Peyer's patch (tissue), 4 donors: ENCODE results near the gene JADE2. TPM values are rescaled to one million over a fixed set of nuclear protein-coding genes. Genes with fewer than 3 reads are reported as not detected.

Experiments
- DNase-seq, 3 donors: peaks; one replicate each; pipeline ENCODE4 v3.0.0-alpha.2; 2017 to 2019
- H3K27ac ChIP-seq, 4 donors: fragments of 200-600 bp; sonication (generic); one replicate each; pipeline ENCODE4 v1.5.1; 2016 to 2019
- H3K27me3 ChIP-seq, 2 donors: fragments of 200-600 bp; sonication (generic); one replicate each; pipeline ENCODE4 v1.5.1; 2019
- H3K36me3 ChIP-seq, 3 donors: fragments of 200-600 bp; sonication (generic); one replicate each; pipeline ENCODE4 v1.5.1; 2016 to 2019
- H3K4me1 ChIP-seq, 4 donors: fragments of 200-600 bp; sonication (generic); one replicate each; pipeline ENCODE4 v1.5.1; 2016 to 2019
- H3K4me3 ChIP-seq, 4 donors: fragments of 200-600 bp; sonication (generic); 1 replicate in 3 of 4; 2 replicates in 1 of 4; pipeline ENCODE4 v1.5.1; 2016 to 2019; ENCODE audit warnings: mild to moderate bottlenecking in 1 of 4
- H3K9me3 ChIP-seq, 4 donors: fragments of 200-600 bp; sonication (generic); one replicate each; pipeline ENCODE4 v1.5.1; 2016 to 2019; ENCODE audit warnings: mild to moderate bottlenecking in 1 of 4
- POLR2A ChIP-seq, 2 donors: fragments of 450-650 bp; IDR thresholded peaks; one replicate each; pipeline ENCODE4 v1.5.1; 2017; ENCODE audit warnings: antibody characterized with exemption in 2 of 2, mild to moderate bottlenecking in 2 of 2, moderate library complexity in 2 of 2
- total RNA-seq, 4 donors: library from RNA; depleted of rRNA; stranded (reverse); fragments of >200 nt; gene quantifications; one replicate each; pipeline ENCODE4 v1.1.0, GENCODE V29; 2016
- TF ChIP-seq, protein P1 (sequence below), 6 experiments: fragments of 450-650 bp in 4 of 6; fragments of 200-600 bp in 2 of 6; sonication (generic) in 1 of 6; IDR thresholded peaks; one replicate each; pipeline ENCODE4 v1.5.1; 2017 to 2019; ENCODE audit warnings: antibody characterized with exemption in 6 of 6, mild to moderate bottlenecking in 3 of 6, moderate library complexity in 1 of 6

JADE2 gene
- total RNA-seq, 4 donors from 2014 or later, result 51.5 to 77.6 (median 57.4) TPM

DNA sequence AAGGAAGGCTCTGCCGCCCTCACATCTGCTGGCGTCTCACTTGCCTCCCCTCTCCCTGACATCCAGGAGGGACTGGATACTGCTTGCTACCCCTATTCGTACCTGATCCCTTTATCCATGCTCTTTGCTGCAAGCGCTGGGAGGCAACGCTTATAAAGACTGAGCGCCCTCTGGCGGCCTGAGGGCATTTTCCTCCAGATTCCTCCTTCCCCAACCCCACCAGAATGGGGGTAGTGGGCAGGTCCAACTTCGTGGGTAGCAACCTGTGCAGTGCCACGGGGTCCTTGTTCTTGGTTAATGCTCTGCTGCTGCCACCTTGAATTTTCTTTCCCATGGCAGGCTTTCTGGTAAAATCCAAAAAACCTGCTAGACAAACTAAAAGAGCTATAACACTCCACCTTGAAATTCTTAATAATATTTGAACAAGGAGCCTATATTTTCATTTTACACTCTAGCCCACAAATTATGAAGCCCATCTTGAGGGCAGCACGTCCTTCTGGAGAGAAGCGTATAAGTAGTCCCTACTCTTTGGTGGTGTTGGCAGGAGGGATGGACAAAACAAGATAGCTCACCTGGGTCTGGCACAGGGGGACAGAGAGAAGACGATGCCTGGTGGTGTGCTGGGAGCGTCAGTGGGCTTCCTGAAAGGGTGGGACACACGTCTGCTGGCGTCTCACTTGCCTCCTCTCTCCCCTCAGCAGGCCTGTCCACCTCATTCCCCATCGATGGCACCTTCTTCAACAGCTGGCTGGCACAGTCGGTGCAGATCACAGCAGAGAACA, 52.5 kb downstream of the JADE2 start:
- DNase-seq, result peak; percentile 79 to 92 (median 83)
- Histone ChIP-seq H3K27me3 (no peaks in the 10 kb centered on the region), H3K27ac (no peak overlapping the region), H3K9me3 (no peaks in the 10 kb centered on the region), H3K4me3 (no peak overlapping the region), H3K36me3 (peaks cover 0 to 85% (median 2%) of the 10 kb centered on the region in 3 donors), H3K4me1 (peaks cover 0 to 10% (median 0%) of the 10 kb centered on the region in 4 donors)
- TF ChIP-seq, protein P1, sequence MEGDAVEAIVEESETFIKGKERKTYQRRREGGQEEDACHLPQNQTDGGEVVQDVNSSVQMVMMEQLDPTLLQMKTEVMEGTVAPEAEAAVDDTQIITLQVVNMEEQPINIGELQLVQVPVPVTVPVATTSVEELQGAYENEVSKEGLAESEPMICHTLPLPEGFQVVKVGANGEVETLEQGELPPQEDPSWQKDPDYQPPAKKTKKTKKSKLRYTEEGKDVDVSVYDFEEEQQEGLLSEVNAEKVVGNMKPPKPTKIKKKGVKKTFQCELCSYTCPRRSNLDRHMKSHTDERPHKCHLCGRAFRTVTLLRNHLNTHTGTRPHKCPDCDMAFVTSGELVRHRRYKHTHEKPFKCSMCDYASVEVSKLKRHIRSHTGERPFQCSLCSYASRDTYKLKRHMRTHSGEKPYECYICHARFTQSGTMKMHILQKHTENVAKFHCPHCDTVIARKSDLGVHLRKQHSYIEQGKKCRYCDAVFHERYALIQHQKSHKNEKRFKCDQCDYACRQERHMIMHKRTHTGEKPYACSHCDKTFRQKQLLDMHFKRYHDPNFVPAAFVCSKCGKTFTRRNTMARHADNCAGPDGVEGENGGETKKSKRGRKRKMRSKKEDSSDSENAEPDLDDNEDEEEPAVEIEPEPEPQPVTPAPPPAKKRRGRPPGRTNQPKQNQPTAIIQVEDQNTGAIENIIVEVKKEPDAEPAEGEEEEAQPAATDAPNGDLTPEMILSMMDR (IDR thresholded peaks at IDR 0.05), result peak; percentile 70 to 84 (median 77)
- TF ChIP-seq POLR2A (IDR thresholded peaks at IDR 0.05), result no peak

DNA sequence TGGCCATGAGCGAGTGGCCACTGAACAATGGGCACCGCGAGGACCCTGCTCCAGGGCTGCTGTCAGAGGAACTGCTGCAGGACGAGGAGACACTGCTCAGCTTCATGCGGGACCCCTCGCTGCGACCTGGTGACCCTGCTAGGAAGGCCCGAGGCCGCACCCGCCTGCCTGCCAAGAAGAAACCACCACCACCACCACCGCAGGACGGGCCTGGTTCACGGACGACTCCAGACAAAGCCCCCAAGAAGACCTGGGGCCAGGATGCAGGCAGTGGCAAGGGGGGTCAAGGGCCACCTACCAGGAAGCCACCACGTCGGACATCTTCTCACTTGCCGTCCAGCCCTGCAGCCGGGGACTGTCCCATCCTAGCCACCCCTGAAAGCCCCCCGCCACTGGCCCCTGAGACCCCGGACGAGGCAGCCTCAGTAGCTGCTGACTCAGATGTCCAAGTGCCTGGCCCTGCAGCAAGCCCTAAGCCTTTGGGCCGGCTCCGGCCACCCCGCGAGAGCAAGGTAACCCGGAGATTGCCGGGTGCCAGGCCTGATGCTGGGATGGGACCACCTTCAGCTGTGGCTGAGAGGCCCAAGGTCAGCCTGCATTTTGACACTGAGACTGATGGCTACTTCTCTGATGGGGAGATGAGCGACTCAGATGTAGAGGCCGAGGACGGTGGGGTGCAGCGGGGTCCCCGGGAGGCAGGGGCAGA, 53.3 kb downstream of the JADE2 start:
- Histone ChIP-seq H3K4me3 (no peak overlapping the region), H3K9me3 (no peaks in the 10 kb centered on the region), H3K36me3 (peaks cover 0 to 78% (median 2%) of the 10 kb centered on the region in 3 donors), H3K27me3 (no peaks in the 10 kb centered on the region), H3K4me1 (peaks cover 0 to 10% (median 0%) of the 10 kb centered on the region in 4 donors), H3K27ac (no peak overlapping the region)
- no peak for TF ChIP-seq POLR2A (IDR thresholded peaks at IDR 0.05)
- TF ChIP-seq, protein P1 (IDR thresholded peaks at IDR 0.05), result no peak
- DNase-seq, result no peak

DNA sequence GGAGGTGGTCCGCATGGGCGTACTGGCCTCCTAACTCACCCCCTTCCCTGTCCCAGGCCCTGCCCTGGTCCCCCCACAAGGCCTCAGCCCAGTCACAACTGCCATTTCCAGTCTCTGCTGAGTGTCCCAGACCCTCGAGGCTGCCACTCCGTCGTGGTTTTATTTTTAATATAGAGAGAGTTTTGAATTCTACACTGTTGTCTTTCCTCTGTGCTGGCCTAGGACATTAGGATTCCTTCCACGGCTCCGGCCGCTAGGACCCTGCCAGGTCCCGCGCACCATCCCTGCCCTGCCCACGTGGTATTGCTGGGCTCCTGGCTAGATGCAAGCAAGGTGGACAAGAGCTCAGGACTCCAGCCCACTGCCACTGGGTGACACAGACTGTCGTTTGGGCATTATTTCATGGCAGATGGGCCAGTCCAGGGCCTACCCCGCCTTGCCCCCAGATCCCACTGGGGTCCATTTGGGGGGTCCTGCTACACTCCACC, 53.9 kb downstream of the JADE2 start:
- H3K27ac ChIP-seq, result no peak overlapping the region
- peaks cover 0 to 10% (median 0%) of the 10 kb centered on the region in 4 donors for H3K4me1 ChIP-seq
- H3K9me3 ChIP-seq, result no peaks in the 10 kb centered on the region
- no peaks in the 10 kb centered on the region for H3K27me3 ChIP-seq
- no peak overlapping the region for H3K4me3 ChIP-seq
- peaks cover 0 to 72% (median 2%) of the 10 kb centered on the region in 3 donors for H3K36me3 ChIP-seq
- no peak for TF ChIP-seq POLR2A (IDR thresholded peaks at IDR 0.05)
- TF ChIP-seq, protein P1 (IDR thresholded peaks at IDR 0.05), result no peak
- DNase-seq, result no peak

DNA sequence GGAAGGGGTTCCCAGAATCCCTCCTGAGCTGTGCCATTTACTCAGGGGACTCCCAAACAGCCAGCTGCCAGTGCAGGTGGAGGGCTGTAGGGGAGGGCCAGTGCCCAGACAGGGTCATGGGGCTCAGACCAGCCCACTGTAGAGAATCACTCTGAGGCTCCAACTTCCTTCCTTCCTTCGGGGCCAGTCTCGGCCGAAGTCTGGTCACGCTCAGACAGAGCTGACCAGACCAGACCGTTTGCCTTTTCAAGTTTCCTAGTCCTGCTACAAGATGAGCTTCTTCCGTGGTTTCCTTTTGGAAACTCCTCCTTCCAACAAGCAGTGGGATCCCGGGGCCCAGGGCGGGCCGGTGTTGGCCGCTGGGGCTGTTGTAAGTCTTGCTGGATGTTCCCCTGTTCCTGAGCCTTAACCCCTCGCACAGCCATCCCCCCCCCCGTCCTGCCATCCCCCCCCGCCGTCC, 54.6 kb downstream of the JADE2 start:
- Histone ChIP-seq H3K4me1 (peaks cover 0 to 10% (median 0%) of the 10 kb centered on the region in 4 donors), H3K4me3 (no peak overlapping the region), H3K9me3 (no peaks in the 10 kb centered on the region), H3K27ac (no peak overlapping the region), H3K36me3 (peaks cover 0 to 65% (median 2%) of the 10 kb centered on the region in 3 donors), H3K27me3 (no peaks in the 10 kb centered on the region)
- DNase-seq, result peak in 1 of 3 donors; percentile 37
- TF ChIP-seq, protein P1 (IDR thresholded peaks at IDR 0.05), result no peak
- no peak for TF ChIP-seq POLR2A (IDR thresholded peaks at IDR 0.05)

DNA sequence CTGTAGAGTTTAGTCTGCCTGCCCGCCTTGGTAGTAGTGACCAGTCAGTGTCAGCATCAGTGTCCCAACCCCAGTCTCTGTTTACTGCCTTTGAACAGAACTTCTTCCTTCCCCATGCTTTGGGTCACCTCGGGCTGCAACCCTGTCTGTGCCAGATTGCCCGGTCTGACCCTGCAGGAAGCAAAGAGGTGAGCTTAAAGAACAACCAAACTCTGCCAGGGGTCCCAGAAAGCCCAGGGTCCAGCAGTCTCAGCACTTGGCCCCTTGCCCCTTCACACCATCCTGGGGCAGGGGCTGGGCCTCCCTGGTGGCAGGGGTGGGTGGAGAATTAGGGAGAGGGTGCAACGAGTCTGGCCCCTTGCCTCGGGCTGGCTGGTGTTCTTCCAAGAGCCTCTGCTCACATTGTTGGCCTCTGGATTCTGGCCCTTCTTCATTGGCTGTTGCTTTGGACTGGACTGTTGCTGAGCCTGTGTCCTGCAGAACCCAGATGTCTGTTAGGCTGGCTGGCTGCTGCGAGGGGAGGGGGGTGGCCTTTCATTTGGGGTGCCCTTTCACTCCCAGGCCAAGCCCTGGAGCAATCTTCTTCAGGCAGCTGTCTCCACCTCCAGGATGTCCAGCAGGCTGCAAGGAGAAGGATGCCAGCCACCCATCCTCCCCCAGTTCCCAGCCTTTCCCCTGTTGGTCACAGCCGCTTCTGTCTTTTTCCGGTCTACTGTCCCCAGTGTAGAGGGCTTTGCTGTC, 55.9 kb downstream of the JADE2 start:
- no peak for TF ChIP-seq POLR2A (IDR thresholded peaks at IDR 0.05)
- TF ChIP-seq, protein P1 (IDR thresholded peaks at IDR 0.05), result no peak
- H3K27ac ChIP-seq, result no peak overlapping the region
- H3K27me3 ChIP-seq, result no peaks in the 10 kb centered on the region
- peak in 2 of 3 donors; percentile 44 to 46 for DNase-seq
- no peaks in the 10 kb centered on the region for H3K9me3 ChIP-seq
- peaks cover 0 to 10% (median 0%) of the 10 kb centered on the region in 4 donors for H3K4me1 ChIP-seq
- H3K4me3 ChIP-seq, result no peak overlapping the region
- peaks cover 0 to 51% (median 2%) of the 10 kb centered on the region in 3 donors for H3K36me3 ChIP-seq
